NCI-H446 (cell line): ENCODE data around the gene CRYGS.
"Not testable (repeated sequence)": the region's sequence is repeated elsewhere in the genome, so short reads cannot be mapped to it uniquely, and the experiment has no call there.

Experiments
- DNase-seq, 2 experiments: peaks; one replicate each; lab custom pipeline; 2025; lab: John Stamatoyannopoulos, UW

The CRYGS gene

GRCh38 chr3:186552408-186553031 is 8.3 kb upstream of the CRYGS start:
- DNase-seq: no peak

- no peak for DNase-seq
These were observed 7.2 kb upstream of the CRYGS start for GRCh38 chr3:186551387-186551786.

GRCh38 chr3:186549497-186549896 is 5.3 kb upstream of the CRYGS start:
- DNase-seq: no peak

GRCh38 chr3:186540835-186541226 is 3.3 kb downstream of the CRYGS start:
- DNase-seq: no peak

DNA sequence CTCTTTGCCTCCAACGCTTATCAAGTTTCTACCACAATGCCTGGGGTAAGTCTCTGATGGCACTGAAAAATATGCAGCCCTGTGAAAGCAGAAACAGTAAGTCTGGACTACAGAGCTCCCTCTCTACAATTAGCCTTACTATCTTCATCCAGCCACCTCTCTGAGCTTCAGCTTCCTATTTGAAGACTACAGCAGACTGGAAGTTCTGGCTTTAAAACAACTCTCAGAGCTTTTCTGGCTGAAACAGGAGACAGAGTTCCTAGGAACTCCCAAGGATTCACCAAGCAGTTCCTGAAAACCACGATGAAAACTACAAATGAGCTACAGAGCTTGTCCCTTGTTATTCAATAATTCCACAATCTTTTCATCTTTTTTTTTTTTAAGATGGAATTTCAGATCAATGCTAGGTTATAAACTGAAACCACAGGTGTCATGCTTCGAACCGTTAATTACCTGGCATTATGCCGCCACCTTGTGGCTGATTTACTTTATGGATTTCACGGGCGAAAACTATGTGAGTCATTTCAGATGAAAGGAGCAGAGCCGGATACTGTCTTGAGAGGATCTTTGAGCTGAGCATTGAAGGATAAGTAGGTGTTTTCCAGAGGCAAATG is 3.9 kb downstream of the CRYGS start:
- DNase-seq: peak; percentile 39 to 85

GRCh38 chr3:186538779-186539178 is 5.4 kb downstream of the CRYGS start:
- DNase-seq: no peak

GRCh38 chr3:186536883-186537844 is 7.0 kb downstream of the CRYGS start:
- DNase-seq: no peak

GRCh38 chr3:186534113-186534669 is 10.0 kb downstream of the CRYGS start:
- no peak for DNase-seq

DNA sequence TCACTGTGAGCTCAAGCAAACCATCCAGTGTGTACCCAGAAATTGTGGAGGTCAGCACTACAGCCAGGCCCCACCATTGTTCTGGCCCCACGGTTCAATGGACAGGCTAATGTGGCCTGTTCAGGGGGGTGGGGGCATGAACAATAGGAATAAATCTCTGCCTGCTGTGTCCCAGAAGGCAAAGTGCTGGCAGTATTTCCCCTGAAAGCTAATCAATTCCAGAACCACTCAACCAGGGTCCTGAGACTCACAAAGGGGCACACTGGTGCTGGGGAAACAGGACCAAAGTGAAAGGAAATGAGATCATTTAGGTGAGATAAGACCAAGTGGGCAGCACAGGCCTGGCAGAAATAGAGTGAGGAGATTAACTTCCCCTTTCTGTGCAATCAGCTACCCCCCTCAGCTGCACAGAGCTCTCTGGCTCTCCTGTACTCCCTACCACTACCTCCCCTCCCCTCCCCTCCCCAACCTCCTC is 11.5 kb downstream of the CRYGS start:
- DNase-seq: no peak

- not testable (repeated sequence) for DNase-seq
These were observed 12.5 kb downstream of the CRYGS start for GRCh38 chr3:186531694-186532093.

- no peak for DNase-seq
These were observed 13.8 kb downstream of the CRYGS start for GRCh38 chr3:186530415-186530814.

DNA sequence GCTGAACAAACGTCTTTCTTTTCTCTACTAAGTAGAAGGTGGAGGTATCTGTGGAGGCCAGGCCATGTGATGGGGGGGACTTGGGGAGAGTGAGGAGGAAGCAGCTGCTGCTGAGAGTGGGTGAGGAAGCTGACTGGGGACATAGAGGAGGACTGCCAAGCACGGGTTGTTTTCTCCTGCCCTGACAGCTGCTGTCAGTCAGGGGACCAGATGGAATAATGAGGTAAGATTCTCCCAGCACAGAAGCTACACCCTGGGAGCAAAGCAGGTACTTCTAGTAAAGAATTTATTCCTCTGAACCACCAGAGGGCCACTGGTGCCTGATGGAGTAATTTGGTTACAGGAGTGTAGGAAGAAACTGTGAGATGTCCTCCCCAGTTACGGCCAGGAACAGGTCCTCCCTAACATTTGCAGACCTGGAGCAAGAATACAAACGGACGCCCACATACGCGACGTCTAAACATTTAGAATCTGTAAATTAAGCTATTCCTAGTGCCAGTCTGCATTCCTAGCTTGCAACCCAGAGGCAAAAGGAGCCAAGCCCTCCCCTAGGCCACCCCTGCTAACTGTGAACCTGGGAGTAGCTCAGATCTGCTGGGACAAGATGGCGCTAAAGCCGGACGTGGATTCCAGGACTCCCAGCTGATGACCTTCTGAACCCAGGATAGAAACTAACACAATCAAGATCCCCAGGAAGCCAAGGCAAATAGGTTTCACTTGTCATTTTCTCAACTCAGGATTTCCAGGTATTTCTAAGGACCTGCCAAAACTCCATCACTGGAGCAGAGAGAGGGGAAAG is 14.8 kb downstream of the CRYGS start:
- peak in 1 of 2 experiments; percentile 75 for DNase-seq

GRCh38 chr3:186526256-186526606 is 17.9 kb downstream of the CRYGS start:
- DNase-seq: peak; percentile 54 to 72

DNA sequence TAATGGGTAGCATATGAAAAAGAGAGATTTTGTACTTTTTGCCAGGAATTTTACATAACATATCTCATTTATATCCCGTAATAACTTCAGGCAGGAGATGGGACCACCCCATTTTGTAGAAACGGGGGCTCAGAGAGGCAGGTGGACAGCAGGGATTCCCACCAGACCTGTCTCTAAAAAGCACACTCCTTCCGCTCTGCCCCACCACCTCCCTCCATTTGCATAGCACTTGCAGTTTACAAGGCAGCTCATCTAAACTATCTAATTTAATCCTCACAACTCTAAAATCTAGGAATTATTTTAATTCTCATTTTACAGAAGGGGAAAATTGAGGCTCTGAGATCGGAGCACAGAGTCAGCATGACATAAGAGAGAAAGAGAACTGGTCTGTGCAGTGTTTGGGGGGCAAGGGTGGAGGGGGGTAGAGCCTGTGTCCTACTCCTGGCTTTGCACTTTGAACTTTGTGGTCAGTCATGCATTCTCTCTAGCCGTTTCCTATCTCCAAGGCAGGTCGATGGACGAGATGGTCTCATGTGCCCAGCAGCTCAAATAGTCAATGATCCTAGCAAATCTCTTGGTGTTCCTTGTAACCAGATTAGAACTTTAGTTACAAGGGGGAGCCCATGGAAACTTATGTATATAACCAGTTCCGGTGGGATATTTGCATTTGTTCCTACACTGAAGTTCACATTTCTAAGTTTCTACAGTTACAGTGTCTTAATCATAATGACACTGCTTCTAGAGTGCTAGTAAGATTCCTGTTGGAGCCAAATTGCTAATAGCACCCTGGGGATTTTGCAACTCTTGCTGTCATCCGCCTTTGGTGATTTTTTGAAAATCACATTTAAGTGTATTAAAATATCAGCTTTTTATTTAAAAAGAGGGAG is 18.6 kb downstream of the CRYGS start:
- DNase-seq: no peak

GRCh38 chr3:186524616-186525015 is 19.6 kb downstream of the CRYGS start:
- no peak for DNase-seq

GRCh38 chr3:186523434-186523833 is 20.7 kb downstream of the CRYGS start:
- DNase-seq: no peak

DNA sequence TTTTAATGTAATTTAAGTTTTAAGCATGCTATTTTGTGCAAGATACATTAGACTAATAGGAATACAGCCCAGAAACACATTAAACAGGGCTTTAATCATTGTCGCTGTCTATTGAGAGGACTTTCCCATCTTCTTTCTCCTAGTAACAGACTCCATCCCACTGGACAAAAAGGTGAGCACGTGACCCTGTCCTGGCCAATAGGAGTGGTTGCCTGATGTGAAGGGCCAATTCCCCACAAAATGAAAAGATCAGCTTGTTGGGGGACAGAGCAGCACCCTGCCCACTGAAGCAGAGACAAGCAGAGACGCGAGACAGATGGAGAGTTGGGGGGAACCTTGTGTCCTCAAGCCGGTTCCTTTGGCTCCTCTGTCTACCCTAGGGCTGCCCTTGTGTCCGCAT is 21.2 kb downstream of the CRYGS start:
- DNase-seq: no peak

- DNase-seq: no peak
These were observed 23.0 kb downstream of the CRYGS start for GRCh38 chr3:186520957-186521842.

DNA sequence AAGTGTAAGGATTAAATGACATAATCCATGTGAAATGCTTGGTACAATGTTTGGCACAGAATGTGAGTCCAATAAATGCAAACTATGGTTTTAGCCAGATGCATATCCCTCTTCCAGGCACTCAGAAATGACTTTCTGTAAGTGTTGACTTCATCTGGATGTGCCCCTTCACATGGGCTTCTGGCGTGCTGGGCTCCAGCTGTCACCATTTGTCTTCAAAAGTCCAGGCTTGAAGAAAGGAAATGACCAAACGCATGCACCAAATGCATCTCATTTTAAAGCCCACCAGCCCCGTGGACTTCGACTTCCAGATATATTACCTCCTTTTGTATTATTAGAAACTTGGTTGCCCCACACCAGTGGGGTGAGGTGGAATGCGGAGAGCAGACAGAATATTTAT is 23.7 kb downstream of the CRYGS start:
- DNase-seq: no peak
